ES-I3 (cell line): Measurements from ENCODE around the gene KCNIP1.

Experiments
- H3K36me3 ChIP-seq: 2 replicates; pipeline ENCODE4 v1.6.1; 2013; ENCODE audit warnings: mild to moderate bottlenecking, low read length, control low read depth, moderate library complexity; ENCODE audit not compliant: insufficient read depth
- H3K4me1 ChIP-seq: 2 replicates; pipeline ENCODE4 v1.6.1; 2013; ENCODE audit warnings: mild to moderate bottlenecking, control low read depth, low read length; ENCODE audit not compliant: insufficient read depth
- H3K9ac ChIP-seq: 2 replicates; pipeline ENCODE4 v1.6.1; 2013; ENCODE audit warnings: low read depth, mild to moderate bottlenecking, low read length, moderate library complexity
- H3K9me3 ChIP-seq: 2 replicates; pipeline ENCODE4 v1.6.1; 2013; ENCODE audit warnings: mild to moderate bottlenecking, low read length, moderate library complexity; ENCODE audit not compliant: control insufficient read depth, insufficient read depth

KCNIP1 gene

GRCh38 chr5:170503990-170504596 lies at the start of gene KCNIP1:
KCNIP1 (plus strand) TSS chr5:170504020.
- H3K9ac ChIP-seq = peak within 1 kb of the TSS; percentile 50
- H3K9me3 ChIP-seq = no peaks in the 10 kb centered on the region
- no peaks in the 10 kb centered on the region for H3K36me3 ChIP-seq
- H3K4me1 ChIP-seq = peaks cover 7% of the 10 kb centered on the region; the same call in 1 of the 2 replicates

- H3K4me1 ChIP-seq = no peaks in the 10 kb centered on the region
- no peaks in the 10 kb centered on the region; the same call in 1 of the 2 replicates for H3K9me3 ChIP-seq
- no peaks in the 10 kb centered on the region for H3K36me3 ChIP-seq
- H3K9ac ChIP-seq = no peak overlapping the region
These were observed 40.4 kb upstream of the KCNIP1 start for GRCh38 chr5:170463426-170463825.

DNA sequence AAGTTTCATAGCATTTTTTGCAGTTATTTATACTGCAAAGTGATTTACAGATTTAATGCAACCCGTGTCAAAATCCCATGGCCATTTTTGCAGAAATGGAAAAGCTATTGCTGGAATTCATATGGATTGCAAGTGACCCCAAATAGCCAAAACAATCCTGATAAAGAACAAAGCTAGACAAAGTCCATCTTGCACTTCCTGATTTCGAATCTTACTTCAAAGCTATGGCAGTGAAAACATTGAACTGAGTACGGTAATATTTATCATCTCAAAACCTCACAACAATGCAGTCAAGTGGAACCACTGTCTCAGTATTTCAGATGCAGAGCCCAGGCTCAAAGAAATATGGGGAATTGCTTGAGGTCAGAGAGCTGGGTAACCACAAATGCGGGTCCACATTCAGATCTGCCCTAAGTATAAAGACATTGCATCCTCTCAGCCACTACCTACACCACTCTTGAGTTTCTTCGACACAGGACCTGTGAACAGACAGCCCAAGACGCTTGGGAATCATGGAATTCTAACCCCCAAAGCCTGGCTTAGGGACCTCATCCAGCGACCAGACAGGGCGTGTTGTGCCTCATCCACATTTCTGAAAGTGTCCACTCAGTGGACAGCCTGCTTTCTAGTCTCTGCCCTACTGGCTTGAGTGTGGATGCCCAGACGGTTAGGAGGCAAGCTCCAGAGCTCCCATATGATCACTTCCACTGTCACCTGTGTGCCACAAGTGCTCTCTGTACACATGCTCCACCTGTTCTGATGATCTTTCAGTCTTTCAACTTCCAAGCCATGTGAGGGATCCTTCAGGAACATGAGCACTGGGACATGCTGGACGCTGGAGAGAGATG lies 39.3 kb upstream of the KCNIP1 start:
- Histone ChIP-seq H3K36me3 (no peaks in the 10 kb centered on the region), H3K9ac (no peak overlapping the region), H3K9me3 (no peaks in the 10 kb centered on the region), H3K4me1 (no peaks in the 10 kb centered on the region)

- Histone ChIP-seq H3K36me3 (no peaks in the 10 kb centered on the region), H3K9ac (no peak overlapping the region), H3K9me3 (no peaks in the 10 kb centered on the region)
These were observed 37.3 kb upstream of the KCNIP1 start for GRCh38 chr5:170466553-170466952.

GRCh38 chr5:170466988-170467707 lies 36.7 kb upstream of the KCNIP1 start:
- Histone ChIP-seq H3K9ac (no peak overlapping the region), H3K9me3 (no peaks in the 10 kb centered on the region), H3K36me3 (no peaks in the 10 kb centered on the region), H3K4me1 (no peaks in the 10 kb centered on the region)

More at GRCh38 chr5:170466553-170466952, 37.3 kb upstream of the KCNIP1 start:
- no peaks in the 10 kb centered on the region for H3K4me1 ChIP-seq

DNA sequence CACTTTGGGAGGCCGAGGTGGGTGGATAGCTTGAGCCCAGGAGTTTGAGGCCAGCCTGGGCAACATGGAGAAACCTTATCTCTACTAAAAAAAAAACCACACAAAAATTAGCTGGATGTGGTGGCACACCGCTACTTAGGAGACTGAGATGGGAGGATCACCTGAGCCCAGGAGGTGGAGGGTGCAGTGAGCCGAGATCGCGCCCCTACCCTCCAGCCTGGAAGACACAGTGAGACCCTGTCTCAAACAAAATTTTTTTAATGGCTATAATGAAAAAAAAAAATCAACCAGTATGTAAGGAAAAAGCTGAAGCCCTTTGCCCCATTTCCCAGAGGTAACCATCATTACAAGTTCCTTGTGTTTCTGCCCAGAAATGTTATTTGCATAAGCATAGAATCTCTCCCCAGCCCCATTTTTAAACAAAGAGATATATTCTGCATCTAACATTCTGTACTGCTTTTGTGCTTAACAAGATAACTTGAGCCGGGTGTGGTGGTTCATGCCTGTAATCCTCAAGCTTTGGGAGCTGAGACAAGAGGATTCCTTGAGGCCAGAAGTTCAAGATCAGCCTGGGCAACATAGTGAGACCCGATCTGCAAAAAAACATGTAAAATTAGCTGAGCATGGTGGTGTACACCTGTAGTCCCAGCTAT lies 35.1 kb upstream of the KCNIP1 start:
- no peaks in the 10 kb centered on the region for H3K36me3 ChIP-seq
- no peak overlapping the region for H3K9ac ChIP-seq
- H3K9me3 ChIP-seq = no peaks in the 10 kb centered on the region
- H3K4me1 ChIP-seq = no peaks in the 10 kb centered on the region

DNA sequence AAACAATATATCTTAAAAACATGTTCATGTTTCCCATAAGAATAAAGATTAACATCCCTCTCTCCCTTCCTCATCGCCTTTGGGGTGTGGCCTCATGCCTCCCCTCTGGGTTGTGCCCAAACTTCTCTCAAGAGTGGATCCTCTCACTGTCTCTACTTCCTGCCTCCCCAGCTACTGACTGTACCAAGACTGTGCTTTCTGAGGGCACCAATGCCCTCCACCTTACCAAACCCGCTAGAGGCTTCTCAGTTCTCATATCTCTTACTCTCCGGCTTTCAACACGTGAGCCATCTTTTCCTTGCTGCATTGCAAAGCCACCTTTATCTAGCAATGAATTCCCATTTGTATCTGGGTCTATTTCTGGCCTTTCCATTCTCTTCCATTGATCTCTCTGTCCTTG lies 34.4 kb upstream of the KCNIP1 start:
- Histone ChIP-seq H3K9me3 (no peaks in the 10 kb centered on the region), H3K36me3 (no peaks in the 10 kb centered on the region), H3K4me1 (no peaks in the 10 kb centered on the region), H3K9ac (no peak overlapping the region)

GRCh38 chr5:170470275-170470674 lies 33.5 kb upstream of the KCNIP1 start:
- no peaks in the 10 kb centered on the region for H3K9me3 ChIP-seq
- no peaks in the 10 kb centered on the region for H3K4me1 ChIP-seq
- H3K9ac ChIP-seq = no peak overlapping the region
- H3K36me3 ChIP-seq = no peaks in the 10 kb centered on the region

- H3K9me3 ChIP-seq = no peaks in the 10 kb centered on the region
- H3K4me1 ChIP-seq = no peaks in the 10 kb centered on the region
- H3K36me3 ChIP-seq = no peaks in the 10 kb centered on the region
- no peak overlapping the region for H3K9ac ChIP-seq
These were observed 32.9 kb upstream of the KCNIP1 start for GRCh38 chr5:170470808-170471404.

DNA sequence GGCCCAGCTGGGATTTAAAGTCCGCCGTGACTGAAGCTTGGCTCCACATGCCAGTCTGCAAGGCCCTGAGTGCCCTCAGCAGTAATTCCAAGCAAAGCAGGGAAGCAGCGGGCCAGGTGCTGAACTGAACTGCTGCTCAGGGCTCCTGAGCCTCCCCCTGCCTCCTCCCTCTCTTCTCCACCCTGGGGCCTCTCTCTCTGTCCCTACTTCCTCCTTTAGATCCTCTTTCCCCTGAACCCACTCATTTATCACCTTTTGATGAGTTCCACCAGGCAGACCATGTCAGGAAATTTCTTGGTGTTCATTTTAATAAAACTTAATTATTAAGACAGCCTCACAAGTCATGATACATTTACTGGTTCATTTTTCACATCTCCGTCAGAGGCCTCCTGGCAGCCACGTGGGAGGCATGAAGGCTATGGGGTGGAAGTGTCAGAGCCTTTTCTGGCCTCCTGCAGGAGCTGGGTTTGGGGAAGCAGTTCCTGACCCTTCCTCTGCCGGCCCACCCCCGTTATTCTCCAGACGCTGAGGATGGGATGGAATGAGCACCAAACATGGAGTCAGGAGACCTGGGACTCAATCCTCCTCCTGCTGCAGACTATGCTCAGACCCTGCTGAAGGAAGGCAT lies 32.2 kb upstream of the KCNIP1 start:
- no peaks in the 10 kb centered on the region for H3K36me3 ChIP-seq
- no peaks in the 10 kb centered on the region for H3K4me1 ChIP-seq
- H3K9ac ChIP-seq = no peak overlapping the region
- no peaks in the 10 kb centered on the region for H3K9me3 ChIP-seq

GRCh38 chr5:170473642-170474041 lies 30.2 kb upstream of the KCNIP1 start:
- no peaks in the 10 kb centered on the region for H3K4me1 ChIP-seq

DNA sequence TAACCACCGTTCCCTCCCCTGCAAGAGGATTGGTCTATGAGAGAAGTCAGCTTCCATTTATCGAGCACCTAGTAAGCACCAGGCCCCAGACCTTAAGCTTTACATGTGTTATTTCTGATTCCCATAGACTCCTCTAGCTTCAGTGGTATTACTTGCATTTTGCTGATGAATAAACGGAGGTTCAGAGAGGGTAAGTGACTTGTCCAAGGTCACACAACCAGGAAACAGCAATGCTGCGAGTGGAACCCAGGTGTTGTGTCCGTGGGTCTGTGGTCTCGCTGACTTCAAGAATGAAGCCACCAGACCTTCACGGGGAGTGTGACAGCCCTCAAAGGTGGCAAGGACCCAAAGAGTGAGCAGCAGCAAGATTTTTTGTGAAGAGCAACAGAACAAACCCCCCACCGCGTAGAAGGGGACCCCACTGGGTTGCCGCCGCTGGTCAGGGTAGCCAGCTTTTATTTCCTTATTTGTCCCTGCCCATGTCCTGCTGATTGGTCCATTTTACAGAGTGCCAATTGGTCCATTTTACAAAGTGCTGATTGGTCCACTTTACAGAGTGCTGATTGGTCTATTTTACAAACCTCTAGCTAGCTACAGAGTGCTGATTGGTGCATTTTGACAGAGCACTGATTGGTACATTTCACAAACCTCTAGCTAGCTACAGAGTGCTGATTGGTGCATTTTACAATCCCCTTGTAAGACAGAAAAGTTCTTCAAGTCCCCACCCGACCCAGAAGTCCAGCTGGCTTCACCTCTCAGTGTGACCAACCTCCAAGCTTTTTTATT lies 29.1 kb upstream of the KCNIP1 start:
- no peaks in the 10 kb centered on the region for H3K9me3 ChIP-seq
- no peaks in the 10 kb centered on the region for H3K4me1 ChIP-seq
- H3K9ac ChIP-seq = no peak overlapping the region
- no peaks in the 10 kb centered on the region for H3K36me3 ChIP-seq

More at GRCh38 chr5:170473642-170474041, 30.2 kb upstream of the KCNIP1 start:
- Histone ChIP-seq H3K36me3 (no peaks in the 10 kb centered on the region), H3K9me3 (no peaks in the 10 kb centered on the region), H3K9ac (no peak overlapping the region)
